Measurements from ENCODE around the gene MGMT.

MGMT gene

DNA sequence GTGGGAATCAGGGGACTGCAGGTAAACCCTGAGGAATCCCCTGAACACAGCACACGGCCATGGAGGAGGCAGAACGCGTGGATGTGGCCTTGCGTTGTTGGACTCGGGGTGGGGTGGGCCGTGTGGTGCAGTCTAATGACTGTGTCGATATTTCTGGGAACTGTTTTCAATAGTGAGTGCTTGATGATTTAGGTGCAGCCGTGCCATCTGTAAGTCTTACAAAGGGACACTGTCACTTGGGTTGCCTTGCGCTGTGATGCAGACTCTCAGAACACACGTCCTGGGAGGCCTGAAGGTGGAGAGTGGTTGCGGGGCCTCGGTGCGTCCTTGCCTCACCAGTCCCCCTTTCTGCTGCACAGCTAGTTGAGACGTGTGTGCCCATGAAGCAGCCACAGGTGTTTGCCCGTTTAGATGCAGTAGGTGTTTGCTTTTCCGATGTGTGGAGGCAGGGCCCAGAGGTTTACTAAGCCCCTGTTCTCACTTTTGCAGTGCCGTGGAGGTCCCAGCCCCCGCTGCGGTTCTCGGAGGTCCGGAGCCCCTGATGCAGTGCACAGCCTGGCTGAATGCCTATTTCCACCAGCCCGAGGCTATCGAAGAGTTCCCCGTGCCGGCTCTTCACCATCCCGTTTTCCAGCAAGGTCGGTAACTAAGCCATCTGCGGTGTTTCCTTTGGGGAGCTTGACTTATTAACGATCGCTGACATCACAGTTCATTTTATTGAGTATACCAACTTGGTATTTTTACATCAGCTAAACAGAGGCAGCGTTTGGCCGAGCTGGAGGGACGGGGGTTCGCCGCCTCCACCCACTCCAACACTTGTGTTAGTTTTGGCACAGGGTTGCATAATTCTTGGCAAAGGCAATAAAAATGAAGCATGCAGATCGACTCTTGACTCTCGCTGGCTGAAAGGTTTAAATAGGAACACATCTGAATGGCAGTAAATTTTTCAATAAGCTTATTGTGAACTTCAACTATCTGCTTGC, 240.7 kb downstream of the MGMT start:
- H3K27ac Mint-ChIP-seq: no peak overlapping the region

DNA sequence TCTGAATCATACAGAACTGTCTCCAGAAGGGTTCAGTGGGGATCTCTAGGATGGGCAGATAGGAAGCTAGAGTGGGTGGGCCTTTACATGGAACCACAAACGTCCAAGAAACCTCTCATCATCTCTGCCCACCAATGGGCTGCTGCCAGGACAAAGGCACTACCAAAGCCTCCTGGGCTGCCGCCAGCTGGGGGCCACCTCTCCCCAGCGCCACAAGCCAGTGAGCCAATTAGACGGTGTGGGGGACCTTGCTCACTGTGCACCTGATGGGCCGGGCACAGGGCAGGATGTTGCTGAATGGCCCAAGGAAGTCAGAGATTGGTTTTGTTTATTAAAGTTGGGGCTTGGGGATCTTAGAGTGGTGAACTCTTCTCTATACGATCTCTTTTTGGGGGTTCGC, 242.1 kb downstream of the MGMT start:
- H3K4me3 Mint-ChIP-seq: no peak overlapping the region
- no peak overlapping the region for H3K27ac Mint-ChIP-seq
- no peaks in the 10 kb centered on the region for H3K27me3 Mint-ChIP-seq (ENCODE audit: low read depth)
- H3K9me3 Mint-ChIP-seq: no peaks in the 10 kb centered on the region
- H3K4me1 Mint-ChIP-seq (ENCODE audit: low read depth): peaks cover 1% of the 10 kb centered on the region
- no peaks in the 10 kb centered on the region for H3K36me3 Mint-ChIP-seq (ENCODE audit: low read depth)

More for the DNA sequence above, 240.7 kb downstream of the MGMT start:
- Mint-ChIP-seq H3K4me3 (no peak overlapping the region), H3K27me3 (ENCODE audit: low read depth) (no peaks in the 10 kb centered on the region), H3K9me3 (no peaks in the 10 kb centered on the region), H3K4me1 (ENCODE audit: low read depth) (peaks cover 1% of the 10 kb centered on the region), H3K36me3 (ENCODE audit: low read depth) (no peaks in the 10 kb centered on the region)

DNA sequence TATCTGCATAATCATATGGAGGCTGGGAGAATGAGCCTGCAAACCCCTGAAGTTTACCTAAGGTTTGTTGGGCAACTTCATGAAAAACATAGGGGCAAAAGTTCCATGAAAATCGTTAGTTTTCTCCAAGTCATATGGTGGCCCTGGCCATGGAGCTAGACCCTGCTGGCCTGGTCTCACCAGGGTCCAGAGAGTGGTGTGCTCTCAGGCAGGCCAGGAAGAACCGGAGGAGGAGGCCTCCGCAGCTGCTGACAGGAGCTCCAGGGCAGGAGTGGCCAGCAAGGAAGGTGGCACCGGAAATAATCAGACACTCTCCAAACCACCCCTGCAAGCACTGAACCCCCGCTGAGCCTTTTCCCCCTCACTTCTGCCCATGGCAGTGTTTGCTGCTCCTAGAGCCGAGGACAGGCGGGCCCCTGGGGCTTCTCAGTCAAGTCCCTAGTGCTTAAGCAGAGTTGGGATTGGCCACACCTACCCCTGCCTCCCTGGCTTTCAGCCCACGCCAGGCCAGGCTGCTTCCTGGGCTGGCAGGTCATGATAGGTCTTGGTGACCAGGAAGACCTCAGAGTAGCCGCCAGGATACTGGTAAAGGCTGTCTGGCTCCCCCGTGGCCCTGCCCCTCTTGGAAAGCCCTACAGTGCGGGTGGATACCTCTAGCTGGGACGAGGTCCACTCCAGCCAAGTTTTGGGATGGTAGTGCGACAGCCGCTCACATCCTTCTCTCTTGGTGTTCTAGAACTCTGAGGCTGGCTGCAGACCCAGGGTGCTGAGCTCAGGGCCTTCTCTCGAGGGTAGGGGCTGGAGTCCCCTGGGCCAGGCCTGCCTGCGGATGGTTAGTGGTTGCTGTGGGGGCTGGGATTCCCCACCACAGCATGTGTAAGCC, 242.8 kb downstream of the MGMT start:
- Mint-ChIP-seq H3K36me3 (ENCODE audit: low read depth) (no peaks in the 10 kb centered on the region), H3K4me1 (ENCODE audit: low read depth) (peaks cover 1% of the 10 kb centered on the region)

DNA sequence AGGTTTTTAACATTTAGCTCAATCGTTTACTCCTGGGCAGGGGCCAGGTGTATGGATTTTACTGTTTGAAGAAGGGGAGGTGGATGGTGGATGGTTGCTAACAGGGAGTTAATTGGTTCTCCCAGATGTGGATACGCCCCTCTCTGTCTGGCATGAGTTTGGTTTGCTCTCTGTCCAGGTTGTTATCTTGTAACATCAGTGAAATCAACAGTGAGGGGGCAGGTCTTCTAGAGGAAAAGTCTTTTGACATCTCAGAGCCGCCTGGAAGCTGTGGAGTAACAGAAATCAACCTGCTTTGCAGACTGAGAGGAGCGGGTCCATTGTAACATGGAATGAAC, 243.4 kb downstream of the MGMT start:
- Mint-ChIP-seq H3K36me3 (ENCODE audit: low read depth) (no peaks in the 10 kb centered on the region), H3K4me1 (ENCODE audit: low read depth) (peaks cover 1% of the 10 kb centered on the region), H3K27ac (no peak overlapping the region), H3K9me3 (no peaks in the 10 kb centered on the region), H3K27me3 (ENCODE audit: low read depth) (no peaks in the 10 kb centered on the region), H3K4me3 (no peak overlapping the region)

More for the DNA sequence above, 242.8 kb downstream of the MGMT start:
- Mint-ChIP-seq H3K9me3 (no peaks in the 10 kb centered on the region), H3K4me3 (no peak overlapping the region), H3K27me3 (ENCODE audit: low read depth) (no peaks in the 10 kb centered on the region), H3K27ac (no peak overlapping the region)

DNA sequence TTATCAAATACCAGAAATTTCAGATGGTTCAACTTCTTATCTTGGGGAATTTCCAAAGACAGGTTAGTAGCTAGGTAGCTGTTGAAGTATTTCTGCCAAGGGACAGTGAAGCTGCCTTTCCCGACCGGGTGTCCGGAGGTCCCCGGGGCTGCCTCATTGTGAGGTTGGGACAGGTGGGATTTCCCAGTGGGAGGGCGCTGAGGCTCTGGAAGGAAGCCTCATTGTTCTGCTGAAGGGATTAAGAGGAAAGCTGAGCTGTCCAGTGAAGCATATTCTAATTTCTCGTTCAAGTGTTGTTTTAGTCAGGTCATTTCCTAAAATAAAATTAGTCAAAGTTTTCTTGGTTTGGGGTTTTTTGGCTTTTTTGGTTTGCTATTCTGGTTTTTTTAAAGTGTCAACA, 244.2 kb downstream of the MGMT start:
- Mint-ChIP-seq H3K4me3 (no peak overlapping the region), H3K9me3 (no peaks in the 10 kb centered on the region), H3K27me3 (ENCODE audit: low read depth) (no peaks in the 10 kb centered on the region), H3K27ac (no peak overlapping the region), H3K36me3 (ENCODE audit: low read depth) (no peaks in the 10 kb centered on the region), H3K4me1 (ENCODE audit: low read depth) (peaks cover 1% of the 10 kb centered on the region)

DNA sequence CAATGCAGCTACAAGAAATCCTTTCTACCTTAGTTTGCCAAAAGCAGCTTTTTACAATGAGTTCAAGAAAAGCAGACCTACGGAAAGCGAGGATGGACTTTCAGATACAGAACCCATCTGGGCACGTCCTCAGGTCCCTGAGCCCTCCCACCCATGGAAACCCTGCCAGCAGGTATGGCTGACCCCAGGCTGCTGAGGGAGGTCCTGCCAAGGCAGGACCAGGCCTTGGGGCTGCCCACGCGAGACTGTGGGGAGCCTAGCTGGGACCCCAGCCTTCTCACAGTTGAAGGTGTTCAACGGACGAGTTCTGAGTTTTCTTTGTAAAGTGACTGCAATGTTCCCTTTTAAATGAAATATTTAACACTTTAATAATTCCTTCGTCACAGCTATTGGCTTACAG, 245.0 kb downstream of the MGMT start:
- Mint-ChIP-seq H3K9me3 (no peaks in the 10 kb centered on the region), H3K4me1 (ENCODE audit: low read depth) (peaks cover 1% of the 10 kb centered on the region), H3K4me3 (no peak overlapping the region), H3K36me3 (ENCODE audit: low read depth) (no peaks in the 10 kb centered on the region), H3K27me3 (ENCODE audit: low read depth) (no peaks in the 10 kb centered on the region), H3K27ac (no peak overlapping the region)

DNA sequence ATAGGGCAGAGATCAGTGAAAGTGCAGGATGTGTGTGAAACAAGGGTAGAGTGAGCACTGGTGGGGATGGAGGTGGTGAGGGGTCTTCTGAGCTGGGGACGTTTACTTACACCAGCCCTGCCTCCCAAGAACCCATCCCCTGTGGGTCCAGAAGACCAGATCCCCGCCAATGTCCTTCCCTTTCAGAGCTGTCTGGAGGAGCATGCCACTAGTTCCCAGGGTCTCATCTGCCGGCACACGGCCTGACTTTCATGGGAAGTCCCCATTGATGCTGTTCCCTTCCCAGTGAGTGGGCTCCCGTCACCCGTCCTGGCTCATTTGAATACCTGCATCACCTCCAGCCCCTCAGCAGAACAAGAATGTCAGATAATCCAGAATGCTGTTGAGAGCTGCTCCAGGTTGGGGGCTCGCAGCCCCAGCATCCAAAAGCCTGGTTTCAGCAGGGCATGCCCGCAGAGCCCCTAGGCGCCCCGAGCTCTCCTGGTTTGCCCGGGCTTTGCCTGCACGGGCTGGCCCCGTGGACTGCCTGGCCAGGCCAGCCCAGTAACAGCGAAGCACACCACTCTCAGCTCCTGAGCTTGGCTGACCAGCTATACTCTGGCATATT, 246.7 kb downstream of the MGMT start:
- peaks cover 1% of the 10 kb centered on the region for H3K4me1 Mint-ChIP-seq (ENCODE audit: low read depth)
- H3K4me3 Mint-ChIP-seq: no peak overlapping the region
- H3K36me3 Mint-ChIP-seq (ENCODE audit: low read depth): no peaks in the 10 kb centered on the region
- no peaks in the 10 kb centered on the region for H3K27me3 Mint-ChIP-seq (ENCODE audit: low read depth)
- no peak overlapping the region for H3K27ac Mint-ChIP-seq
- no peaks in the 10 kb centered on the region for H3K9me3 Mint-ChIP-seq

DNA sequence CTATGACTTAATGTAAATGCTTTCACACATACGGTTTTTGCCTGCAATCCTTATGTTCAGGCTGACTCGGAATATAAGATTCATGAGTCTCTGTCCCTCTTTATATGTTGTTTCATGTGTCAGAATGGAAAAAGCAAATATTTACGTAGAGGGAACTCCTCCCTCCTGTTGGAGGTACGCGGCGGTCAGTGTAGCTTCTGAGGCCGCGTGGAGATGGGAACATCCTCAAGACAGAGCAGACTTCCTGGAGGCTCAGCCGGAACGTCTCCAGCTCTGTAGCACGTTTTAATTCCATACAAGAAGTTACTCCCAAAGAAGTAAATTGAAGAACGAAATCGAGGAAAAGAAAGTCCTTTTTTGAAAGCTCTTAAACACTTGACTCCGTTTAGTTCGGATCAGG, 248.8 kb downstream of the MGMT start:
- Mint-ChIP-seq H3K4me3 (no peak overlapping the region), H3K27ac (no peak overlapping the region), H3K27me3 (ENCODE audit: low read depth) (no peaks in the 10 kb centered on the region), H3K9me3 (no peaks in the 10 kb centered on the region), H3K4me1 (ENCODE audit: low read depth) (no peaks in the 10 kb centered on the region), H3K36me3 (ENCODE audit: low read depth) (no peaks in the 10 kb centered on the region)

DNA sequence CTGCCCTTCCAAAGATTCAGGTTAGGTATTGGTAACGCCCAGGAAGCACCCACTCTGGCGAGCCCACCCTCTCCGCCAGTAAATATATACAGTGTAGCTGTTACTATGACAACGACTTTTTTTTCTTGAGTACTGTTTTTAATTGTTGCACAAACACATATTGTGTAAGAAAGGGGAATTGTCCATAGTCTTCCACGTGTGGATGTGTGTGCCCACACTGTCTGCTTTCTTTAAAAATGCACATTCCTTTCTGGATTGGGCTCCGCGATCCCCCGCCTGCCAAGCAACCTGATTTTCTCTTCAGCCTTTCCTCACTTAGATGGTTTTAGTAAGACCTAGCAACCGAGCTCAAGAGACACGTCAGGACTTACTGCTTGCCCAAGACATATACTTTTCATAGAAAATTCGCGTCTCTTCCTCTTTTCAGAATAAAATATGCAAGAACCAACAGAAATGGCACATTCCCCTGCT, 249.2 kb downstream of the MGMT start:
- Mint-ChIP-seq H3K27ac (no peak overlapping the region), H3K27me3 (ENCODE audit: low read depth) (no peaks in the 10 kb centered on the region), H3K9me3 (no peaks in the 10 kb centered on the region), H3K36me3 (ENCODE audit: low read depth) (no peaks in the 10 kb centered on the region), H3K4me1 (ENCODE audit: low read depth) (no peaks in the 10 kb centered on the region), H3K4me3 (no peak overlapping the region)

DNA sequence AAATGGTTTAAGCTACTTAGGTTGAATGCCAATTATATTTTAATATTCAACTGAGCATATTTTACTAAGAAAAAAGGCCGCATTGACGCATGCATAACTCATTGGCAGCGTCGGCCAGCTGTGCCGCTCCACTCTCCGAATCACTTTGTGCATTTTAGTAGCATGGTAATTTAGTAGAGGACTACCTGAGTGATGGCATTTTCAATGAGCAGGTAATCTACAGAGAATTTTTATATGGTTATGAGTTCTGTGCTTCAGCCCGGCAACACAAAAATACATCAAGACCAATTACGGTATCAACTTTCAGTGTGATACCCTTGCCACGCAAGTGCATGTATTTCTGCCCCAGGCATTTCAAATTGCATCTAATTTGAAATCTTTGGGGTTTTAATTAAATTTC, 249.8 kb downstream of the MGMT start:
- H3K27ac Mint-ChIP-seq: no peak overlapping the region
- H3K27me3 Mint-ChIP-seq (ENCODE audit: low read depth): no peaks in the 10 kb centered on the region
- H3K9me3 Mint-ChIP-seq: no peaks in the 10 kb centered on the region
- no peaks in the 10 kb centered on the region for H3K4me1 Mint-ChIP-seq (ENCODE audit: low read depth)
- no peaks in the 10 kb centered on the region for H3K36me3 Mint-ChIP-seq (ENCODE audit: low read depth)
- H3K4me3 Mint-ChIP-seq: no peak overlapping the region

DNA sequence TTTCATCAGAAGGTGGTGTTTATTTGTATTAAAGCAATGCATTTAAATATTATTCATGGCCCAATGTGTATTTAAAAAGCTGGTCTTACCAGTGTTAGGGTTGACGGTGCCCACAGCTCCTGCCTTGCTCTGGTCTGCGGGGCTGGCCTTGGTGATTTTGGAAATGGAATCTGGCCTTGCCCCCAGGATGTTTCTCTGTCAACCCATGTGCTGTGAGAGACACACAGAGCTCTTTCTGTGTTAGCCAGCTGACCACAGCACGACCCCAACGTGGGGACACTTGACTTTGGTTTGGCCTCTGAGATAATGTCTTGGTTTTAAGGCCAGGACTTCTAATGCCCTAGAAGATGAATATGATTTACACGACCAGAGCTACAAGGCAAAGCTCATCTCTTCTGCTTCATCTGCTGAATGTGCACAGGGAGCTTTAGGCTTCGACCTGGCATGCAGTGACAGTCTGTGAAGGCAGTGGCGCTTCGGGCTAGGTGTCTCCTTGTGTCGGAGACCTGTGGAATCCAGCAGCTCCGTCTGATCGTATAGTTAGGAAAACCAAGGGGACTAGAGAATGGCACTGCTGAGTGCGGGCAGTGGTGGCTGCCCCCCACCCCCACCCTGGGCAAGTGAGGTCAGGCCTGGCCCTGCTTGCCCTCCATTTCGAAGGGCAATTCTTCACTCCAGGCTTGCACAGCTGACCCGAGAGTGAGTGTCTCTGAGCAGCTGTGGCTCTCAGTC, 250.9 kb downstream of the MGMT start:
- Mint-ChIP-seq H3K4me3 (no peak overlapping the region), H3K27ac (no peak overlapping the region), H3K9me3 (peaks cover 4% of the 10 kb centered on the region), H3K36me3 (ENCODE audit: low read depth) (no peaks in the 10 kb centered on the region), H3K4me1 (ENCODE audit: low read depth) (no peaks in the 10 kb centered on the region), H3K27me3 (ENCODE audit: low read depth) (no peaks in the 10 kb centered on the region)

DNA sequence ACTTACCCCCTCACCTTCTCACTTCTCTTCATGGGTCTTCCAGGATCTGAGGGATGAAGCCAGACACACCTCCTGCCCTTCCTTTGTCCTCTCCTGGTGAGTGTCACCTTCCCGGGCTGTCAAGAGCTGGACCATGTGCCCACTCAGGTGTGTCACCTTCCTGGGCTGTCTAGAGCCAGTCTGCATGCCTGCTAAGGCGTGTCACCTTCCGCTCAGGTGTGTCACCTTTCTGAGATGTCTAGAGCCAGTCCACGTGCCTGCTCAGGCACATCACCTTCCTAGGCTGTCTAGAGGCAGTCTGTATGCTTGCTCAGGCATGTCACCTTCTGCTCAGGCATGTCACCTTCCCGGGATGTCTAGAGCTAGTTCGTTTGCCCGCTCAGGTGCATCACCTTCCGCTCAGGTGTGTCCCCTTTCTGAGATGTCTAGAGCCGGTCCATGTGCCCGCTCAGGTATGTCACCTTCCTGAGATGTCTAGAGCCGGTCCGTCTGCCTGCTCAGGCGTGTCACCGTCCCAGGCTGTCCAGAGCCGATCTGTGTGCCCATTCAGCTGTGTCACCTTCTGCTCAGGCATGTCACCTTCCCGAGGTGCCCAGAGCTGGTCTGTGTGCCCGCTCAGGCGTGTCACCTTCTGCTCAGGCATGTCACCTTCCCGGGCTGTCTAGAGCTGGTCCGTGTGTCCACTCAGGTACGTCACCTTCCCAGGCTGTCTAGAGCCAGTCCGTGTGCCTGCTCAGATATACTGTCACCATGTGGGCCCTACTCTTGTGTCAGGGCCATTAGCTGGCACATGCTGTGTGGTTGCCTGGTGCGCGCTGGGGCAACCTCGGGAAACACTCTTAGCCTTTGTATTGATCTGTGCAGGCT, 251.7 kb downstream of the MGMT start:
- H3K9me3 Mint-ChIP-seq: peaks cover 4% of the 10 kb centered on the region
- no peaks in the 10 kb centered on the region for H3K4me1 Mint-ChIP-seq (ENCODE audit: low read depth)
- H3K27me3 Mint-ChIP-seq (ENCODE audit: low read depth): no peaks in the 10 kb centered on the region
- no peaks in the 10 kb centered on the region for H3K36me3 Mint-ChIP-seq (ENCODE audit: low read depth)
- no peak overlapping the region for H3K27ac Mint-ChIP-seq
- no peak overlapping the region for H3K4me3 Mint-ChIP-seq

DNA sequence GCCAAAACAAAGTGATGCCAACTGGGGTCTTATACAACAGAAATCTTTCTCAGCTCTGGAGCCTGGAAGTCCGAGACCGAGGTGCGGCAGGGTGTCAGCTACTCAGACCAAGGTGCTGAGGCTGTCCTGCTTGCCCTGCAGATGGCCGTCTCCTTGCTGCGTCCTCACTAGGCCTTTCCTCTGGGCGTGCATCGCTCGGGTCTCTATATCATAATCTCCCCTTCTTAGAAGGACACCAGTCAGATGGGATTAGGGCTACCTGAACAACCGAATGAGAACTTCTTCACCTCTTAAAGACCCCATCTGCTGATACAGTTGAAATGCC, 252.3 kb downstream of the MGMT start:
- Mint-ChIP-seq H3K27me3 (ENCODE audit: low read depth) (no peaks in the 10 kb centered on the region), H3K9me3 (peaks cover 4% of the 10 kb centered on the region), H3K27ac (no peak overlapping the region), H3K36me3 (ENCODE audit: low read depth) (no peaks in the 10 kb centered on the region), H3K4me3 (no peak overlapping the region), H3K4me1 (ENCODE audit: low read depth) (no peaks in the 10 kb centered on the region)

Data from T-helper 1 cell treated with Interleukin-12 subunit alpha and Interleukin-12 subunit beta and Interleukin-4 antibody, amounts not matched to agents 30 μg/mL and 1 μg/mL, for 36 hours (primary cell).